H1 (cell line): ENCODE results near the gene LONP2. TPM values are rescaled to one million over a fixed set of nuclear protein-coding genes. Genes with fewer than 3 reads are reported as not detected.

Source experiments
- CTCF ChIA-PET: fragments of 300-600 bp; sonication (Branson Sonifier 250); formaldehyde crosslinking; loops from one replicate; lab custom pipeline; 2021; ENCODE audit not compliant: partially characterized antibody; lab: Charles Lee
- POLR2A ChIA-PET: fragments of 300-600 bp; sonication (Branson Sonifier 250); formaldehyde crosslinking; loops from one replicate; lab custom pipeline; 2021; ENCODE audit warnings: inconsistent platforms; ENCODE audit not compliant: partially characterized antibody; lab: Charles Lee
- DNase-seq, 2 experiments: peaks; one replicate each; pipeline versions ENCODE4 v3.0.0 to v3.0.0-alpha.2; 2010 to 2022; ENCODE audit warnings: low spot score in 2 of 2, low read depth in 1 of 2, mixed read lengths in 1 of 2
- FAIRE-seq: peaks from 2 replicates; lab custom pipeline; 2011; peaks lifted over from hg19 to GRCh38; lab: Jason Lieb, UNC
- H2AFZ ChIP-seq: 2 replicates; pipeline ENCODE4 v1.8.1; 2012; ENCODE audit warnings: low read length, inconsistent platforms
- H2AK5ac ChIP-seq: 2 replicates; pipeline ENCODE4 v1.6.1; 2013; ENCODE audit warnings: low read depth, low read length
- H2BK120ac ChIP-seq: replicated peaks from 2 replicates; pipeline ENCODE3; 2013; ENCODE audit warnings: low read depth, low read length, inconsistent platforms
- H2BK12ac ChIP-seq: 2 replicates; pipeline ENCODE4 v1.6.1; 2013; ENCODE audit warnings: low read depth, low read length
- H2BK15ac ChIP-seq: 2 replicates; pipeline ENCODE4 v1.6.1; 2013; ENCODE audit warnings: low read length
- H2BK20ac ChIP-seq: 2 replicates; pipeline ENCODE4 v1.6.1; 2013; ENCODE audit warnings: low read length
- H2BK5ac ChIP-seq: 2 replicates; pipeline ENCODE4 v1.6.1; 2013; ENCODE audit warnings: low read depth, low read length
- H3K14ac ChIP-seq: 2 replicates; pipeline ENCODE4 v1.6.1; 2013; ENCODE audit warnings: inconsistent platforms; ENCODE audit not compliant: insufficient read length
- H3K18ac ChIP-seq: 2 replicates; pipeline ENCODE4 v1.6.1; 2013; ENCODE audit warnings: low read length; ENCODE audit errors: extremely low read depth
- H3K23ac ChIP-seq: 2 replicates; pipeline ENCODE4 v1.6.1; 2013; ENCODE audit warnings: inconsistent platforms; ENCODE audit not compliant: insufficient read length
- H3K23me2 ChIP-seq: 2 replicates; pipeline ENCODE4 v1.6.1; 2013; ENCODE audit warnings: low read depth, low read length
- H3K27ac ChIP-seq: 2 replicates; pipeline ENCODE4 v1.6.1; 2011; ENCODE audit warnings: low read depth, low read length, inconsistent platforms
- H3K27me3 ChIP-seq, 4 experiments: replicated peaks in 1 of 4; 1 replicate in 1 of 4; 2 replicates in 3 of 4; pipeline versions ENCODE4 v1.6.1 to v1.8.1; 2011 to 2013; ENCODE audit warnings: low read length in 3 of 4, mild to moderate bottlenecking in 3 of 4, inconsistent platforms in 2 of 4, mixed read lengths in 2 of 4, moderate library complexity in 1 of 4; ENCODE audit not compliant: control insufficient read depth in 3 of 4, insufficient read depth in 3 of 4; ENCODE audit errors: extremely low read depth in 1 of 4
- H3K36me3 ChIP-seq, 4 experiments: 2 replicates each; pipeline versions ENCODE4 v1.6.1 to v1.8.1; 2011 to 2013; ENCODE audit warnings: mild to moderate bottlenecking in 4 of 4, low read length in 3 of 4, moderate library complexity in 2 of 4, control low read depth in 1 of 4, inconsistent platforms in 1 of 4; ENCODE audit not compliant: insufficient read depth in 4 of 4, control insufficient read depth in 2 of 4
- H3K4ac ChIP-seq: replicated peaks from 2 replicates; pipeline ENCODE3; 2013; ENCODE audit warnings: low read length, low read depth, mixed read lengths, inconsistent platforms; ENCODE audit not compliant: insufficient read length
- H3K4me1 ChIP-seq, 4 experiments: replicated peaks in 1 of 4; 1 replicate in 1 of 4; 2 replicates in 3 of 4; pipeline versions ENCODE4 v1.6.1 to v1.8.1; 2011 to 2013; ENCODE audit warnings: low read length in 3 of 4, inconsistent platforms in 2 of 4, mixed read lengths in 1 of 4; ENCODE audit not compliant: insufficient read depth in 4 of 4, control insufficient read depth in 3 of 4
- H3K4me2 ChIP-seq, 2 experiments: 2 replicates each; pipeline versions ENCODE4 v1.6.1 to v1.8.1; 2011 to 2013; ENCODE audit warnings: low read depth in 2 of 2, low read length in 2 of 2, control low read depth in 1 of 2, inconsistent platforms in 1 of 2, mild to moderate bottlenecking in 1 of 2; ENCODE audit not compliant: insufficient read depth in 1 of 2
- H3K4me3 ChIP-seq, 4 experiments: fragments of 200-600, 300-600 bp in 1 of 4; sonication (generic), shearing (Covaris generic), sonication (Bioruptor Twin) in 1 of 4; 2 replicates each; pipeline versions ENCODE4 v1.5.1 to v1.8.1; 2011 to 2016; ENCODE audit warnings: low read length in 4 of 4, low read depth in 3 of 4, control low read depth in 2 of 4, inconsistent platforms in 2 of 4, mild to moderate bottlenecking in 2 of 4, mixed read lengths in 1 of 4, moderate library complexity in 1 of 4; ENCODE audit not compliant: insufficient read depth in 2 of 4; ENCODE audit errors: extremely low read depth in 1 of 4
- H3K56ac ChIP-seq: replicated peaks from 2 replicates; pipeline ENCODE3; 2013; ENCODE audit warnings: low read depth, mild to moderate bottlenecking, mixed read lengths, low read length, inconsistent platforms; ENCODE audit not compliant: insufficient read length
- H3K79me1 ChIP-seq: 2 replicates; pipeline ENCODE4 v1.6.1; 2013; ENCODE audit warnings: low read depth, low read length, control low read depth
- H3K79me2 ChIP-seq, 2 experiments: 2 replicates each; pipeline versions ENCODE4 v1.6.1 to v1.8.1; 2012 to 2013; ENCODE audit warnings: low read length in 2 of 2, mild to moderate bottlenecking in 2 of 2, inconsistent platforms in 1 of 2; ENCODE audit not compliant: insufficient read depth in 2 of 2, control insufficient read depth in 1 of 2
- H3K9ac ChIP-seq, 4 experiments: replicated peaks in 1 of 4; 1 replicate in 1 of 4; 2 replicates in 3 of 4; pipeline versions ENCODE4 v1.6.1 to v1.8.1; 2011 to 2013; ENCODE audit warnings: low read depth in 3 of 4, low read length in 3 of 4, control low read depth in 2 of 4, mild to moderate bottlenecking in 2 of 4, moderate library complexity in 2 of 4, inconsistent platforms in 1 of 4; ENCODE audit errors: extremely low read depth in 1 of 4
- H3K9me3 ChIP-seq, 2 experiments: 2 replicates each; pipeline versions ENCODE4 v1.6.1 to v1.8.1; 2012 to 2013; ENCODE audit warnings: mild to moderate bottlenecking in 2 of 2, moderate library complexity in 2 of 2, control low read depth in 1 of 2, inconsistent platforms in 1 of 2, low read depth in 1 of 2, low read length in 1 of 2, mixed read lengths in 1 of 2; ENCODE audit not compliant: insufficient read depth in 2 of 2
- H4K20me1 ChIP-seq, 2 experiments: replicated peaks in 1 of 2; 2 replicates each; pipeline versions ENCODE3 to v1.8.1; 2011 to 2013; ENCODE audit warnings: inconsistent platforms in 2 of 2, low read length in 2 of 2, mild to moderate bottlenecking in 1 of 2; ENCODE audit not compliant: insufficient read depth in 2 of 2, control insufficient read depth in 1 of 2
- H4K5ac ChIP-seq: 2 replicates; pipeline ENCODE4 v1.6.1; 2013; ENCODE audit warnings: low read length, low read depth, mixed read lengths, inconsistent platforms; ENCODE audit not compliant: insufficient read length
- H4K8ac ChIP-seq: 2 replicates; pipeline ENCODE4 v1.8.0; 2013; ENCODE audit warnings: mild to moderate bottlenecking, moderate library complexity, low read length, inconsistent platforms; ENCODE audit not compliant: insufficient read depth; ENCODE audit errors: extremely low read depth
- H4K91ac ChIP-seq: replicated peaks from 2 replicates; pipeline ENCODE3; 2013; ENCODE audit warnings: low read length, mixed read lengths, inconsistent platforms; ENCODE audit not compliant: insufficient read length
- BRCA1 ChIP-seq: IDR thresholded peaks from 2 replicates; pipeline ENCODE4 v1.6.1; 2012; ENCODE audit warnings: low read depth, low read length, improper control_type of control experiment
- GTF2F1 ChIP-seq: IDR thresholded peaks from 2 replicates; pipeline ENCODE4 v1.6.1; 2012; ENCODE audit warnings: low read depth, low read length, improper control_type of control experiment, borderline replicate concordance
- HDAC6 ChIP-seq: IDR thresholded peaks from one replicate; pipeline ENCODE4 v1.7.1; 2012; ENCODE audit warnings: low read depth, mild to moderate bottlenecking, inconsistent platforms, low read length, moderate library complexity
- NRF1 ChIP-seq: IDR thresholded peaks from 2 replicates; pipeline ENCODE4 v1.6.1; 2011; ENCODE audit warnings: mild to moderate bottlenecking, low read depth, low read length, improper control_type of control experiment
- SIN3A ChIP-seq, 2 experiments: IDR thresholded peaks in 1 of 2; conservative IDR thresholded peaks in 1 of 2; 2 replicates each; pipeline ENCODE4 v1.6.1; 2011 to 2012; ENCODE audit warnings: low read length in 2 of 2, improper control_type of control experiment in 1 of 2, low read depth in 1 of 2, mild to moderate bottlenecking in 1 of 2
- SIRT6 ChIP-seq: IDR thresholded peaks from one replicate; pipeline ENCODE4 v1.7.1; 2012; ENCODE audit warnings: low read length, inconsistent platforms
- SP2 ChIP-seq: IDR thresholded peaks from 2 replicates; pipeline ENCODE4 v1.6.1; 2012; ENCODE audit warnings: mild to moderate bottlenecking, low read length, inconsistent platforms
- TAF1 ChIP-seq: IDR thresholded peaks from 2 replicates; pipeline ENCODE4 v1.6.1; 2011; ENCODE audit warnings: mild to moderate bottlenecking, low read depth, low read length
- TBP ChIP-seq: IDR thresholded peaks from 2 replicates; pipeline ENCODE4 v1.6.1; 2011; ENCODE audit warnings: low read depth, low read length, improper control_type of control experiment
- whole genome bisulfite sequencing, 2 experiments: shearing (Covaris generic) in 1 of 2; methylation state at CpG; one replicate each; pipeline versions ENCODE4 v1.1.6 to v1.1.7; 2013 to 2015; ENCODE audit warnings: low lambda C conversion rate in 2 of 2, mixed read lengths in 2 of 2, inconsistent platforms in 1 of 2, low coverage in 1 of 2, missing lambda C conversion rate in 1 of 2; ENCODE audit not compliant: insufficient replicate concordance in 2 of 2, insufficient coverage in 1 of 2, insufficient read length in 1 of 2; ENCODE audit errors: extremely low coverage in 1 of 2, missing lambda C conversion rate in 1 of 2; 5-methylcytosine and 5-hydroxymethylcytosine counted together
- polyA plus RNA-seq, 7 experiments: library from polyadenylated mRNA; depleted of rRNA in 3 of 7; stranded (reverse) in 5 of 7; unstranded in 2 of 7; fragments of >200 nt in 5 of 7; fragments of 200-250 nt in 2 of 7; gene quantifications; 1 replicate in 5 of 7; 2 replicates in 1 of 7; 4 replicates in 1 of 7; pipeline versions ENCODE4 v1.2.1 to v1.2.3, GENCODE V29; 2011 to 2013; ENCODE audit warnings: missing spikeins in 2 of 7, mixed read lengths in 2 of 7
- total RNA-seq: library from RNA; stranded (reverse); fragmentation: NEBNext Ultra II Directional; extraction: Animal tissue kit (Norgen Biotek cat#: 25700); gene quantifications from 2 replicates; pipeline ENCODE4 v1.2.1, GENCODE V29; 2021
- TF ChIP-seq, protein P1 (sequence below): IDR thresholded peaks from 2 replicates; pipeline ENCODE4 v1.6.1; 2012; ENCODE audit warnings: inconsistent platforms

LONP2 gene
- total and polyA plus RNA-seq, 2 of the 8 experiments (the other 6 are each of a cell fraction or from before 2014, with no cell fraction given), result 8.1 to 23.1 TPM

DNA sequence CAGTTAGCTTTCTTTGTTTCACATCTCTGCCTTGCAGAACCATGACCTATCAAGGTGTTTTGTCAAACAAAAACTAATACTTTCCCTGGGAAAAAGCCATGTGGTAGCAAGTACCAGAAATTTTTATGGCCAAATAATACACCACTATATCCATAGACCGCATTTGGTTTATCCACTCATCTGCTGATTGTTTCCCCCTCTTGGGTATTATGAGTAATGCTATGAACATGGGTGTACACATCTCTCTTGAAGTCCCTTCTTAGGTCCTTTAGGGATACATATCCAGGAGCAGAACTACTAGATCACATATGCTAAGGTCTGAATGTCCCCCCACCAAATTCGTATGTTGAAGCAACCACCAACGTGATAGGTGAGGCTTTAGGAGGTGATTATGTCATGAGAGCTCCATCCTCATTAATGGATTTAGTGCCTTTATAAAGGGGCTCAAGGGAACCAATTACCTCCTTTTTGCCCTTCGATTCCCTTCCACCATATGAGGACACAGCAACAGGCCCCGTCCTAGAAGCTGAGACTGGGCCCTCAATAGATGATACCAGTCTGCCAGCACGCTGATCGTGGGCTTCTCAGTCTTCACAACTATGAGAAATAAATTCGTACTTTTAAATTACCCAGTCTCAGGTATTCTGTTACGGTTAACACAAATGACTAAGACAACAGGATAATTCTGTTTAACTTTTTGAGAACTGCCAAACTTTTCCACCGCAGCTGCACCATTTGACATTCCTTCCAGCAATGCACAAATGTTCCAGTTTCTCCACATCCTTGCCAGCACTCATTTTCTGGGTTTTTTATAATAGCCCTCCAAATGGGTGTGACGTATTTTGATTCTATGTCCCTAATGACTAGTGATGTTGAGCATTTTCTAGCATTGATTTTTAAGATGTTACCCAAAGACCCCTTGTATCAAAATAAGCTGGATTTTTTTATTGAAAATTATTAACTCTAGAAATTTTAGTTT lies 111.1 kb downstream of the LONP2 start:
- Histone ChIP-seq H3K23ac (no peak overlapping the region), H4K5ac (no peak overlapping the region), H2AFZ (no peak overlapping the region), H3K4me1 (peaks cover 0 to 2% (median 0%) of the 10 kb centered on the region in 4 experiments; a peak in 1 of 7 replicates), H3K27me3 (no peaks in the 10 kb centered on the region), H3K23me2 (no peaks in the 10 kb centered on the region; the same call in 1 of the 2 replicates), H2BK15ac (no peak overlapping the region), H4K8ac (no peak overlapping the region), H3K27ac (no peak overlapping the region), H3K18ac (no peak overlapping the region), H2BK5ac (no peak overlapping the region), H3K56ac (no peak overlapping the region), H3K4me3 (no peak overlapping the region), H4K91ac (no peak overlapping the region), H2BK120ac (no peak overlapping the region), H4K20me1 (peaks cover 1 to 8% of the 10 kb centered on the region in 2 experiments), H3K36me3 (peaks cover 4 to 11% (median 7%) of the 10 kb centered on the region in 4 experiments; a peak in 4 of 8 replicates), H2AK5ac (no peak overlapping the region), H3K9ac (no peak overlapping the region), H3K79me2 (peaks cover 4 to 42% of the 10 kb centered on the region in 2 experiments; a peak in 3 of 4 replicates), H2BK12ac (no peak overlapping the region), H3K4ac (no peak overlapping the region), H3K9me3 (no peaks in the 10 kb centered on the region), H2BK20ac (no peak overlapping the region), H3K79me1 (peaks cover 8% of the 10 kb centered on the region; the same call in 1 of the 2 replicates), H3K4me2 (no peak overlapping the region), H3K14ac (no peak overlapping the region)
- no peak for DNase-seq
- POLR2A ChIA-PET, result interaction anchor here (0.9 to 5.1 kb wide), 4 partner anchors 10 to 30 kb away, joined by 3 to 42 read pairs (median 17); partner anchors contain the start of gene SIAH1
- FAIRE-seq, result no peak
- CTCF ChIA-PET, result interaction anchor here (0.6 to 3.7 kb wide), 17 partner anchors 10 to 275 kb away, joined by 3 to 19 read pairs (median 3); no protein-coding TSS in a partner anchor
- WGBS, 2 experiments, result 91% methylated on average over 11 of the region's 11 CpGs; no CpG with 5 or more reads in 1 of the 2 experiments
- TF ChIP-seq, protein P1, sequence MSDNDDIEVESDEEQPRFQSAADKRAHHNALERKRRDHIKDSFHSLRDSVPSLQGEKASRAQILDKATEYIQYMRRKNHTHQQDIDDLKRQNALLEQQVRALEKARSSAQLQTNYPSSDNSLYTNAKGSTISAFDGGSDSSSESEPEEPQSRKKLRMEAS, result no peak
- TF ChIP-seq BRCA1 (no peak), HDAC6 (no peak), SIN3A (conservative IDR thresholded peaks at IDR 0.05 in 1 of 2, IDR thresholded peaks at IDR 0.05 in 1 of 2; ENCODE audit: low read depth in 1 of 2, low read length in 2 of 2) (no peak), TAF1 (no peak), NRF1 (no peak), GTF2F1 (no peak), TBP (no peak), SP2 (no peak), SIRT6 (no peak)
